HG03025 (cell line): Measurements from ENCODE around the gene NMB.

ENCODE experiments used
- ATAC-seq: cut with Tn5 transposase; IDR thresholded peaks from one replicate; pipeline ENCODE4 v1.9.1; 2021; ENCODE audit warnings: mild to moderate bottlenecking, moderate library complexity; ENCODE audit not compliant: unreplicated experiment, low FRiP score

The NMB gene

GRCh38 chr15:84621358-84621979 lies 36.5 kb downstream of the NMB start:
- no peak for ATAC-seq

GRCh38 chr15:84620626-84621025 lies 37.4 kb downstream of the NMB start:
- no peak for ATAC-seq

GRCh38 chr15:84616235-84616634 lies 41.8 kb downstream of the NMB start:
- no peak for ATAC-seq

GRCh38 chr15:84611631-84612030 lies 46.4 kb downstream of the NMB start:
- no peak for ATAC-seq

GRCh38 chr15:84609818-84610525 lies 48.0 kb downstream of the NMB start:
- no peak for ATAC-seq

GRCh38 chr15:84608707-84609284 lies 49.2 kb downstream of the NMB start:
- ATAC-seq, result no peak

- no peak for ATAC-seq
These were observed 51.3 kb downstream of the NMB start for GRCh38 chr15:84606653-84607120.

- ATAC-seq, result no peak
These were observed 52.5 kb downstream of the NMB start for GRCh38 chr15:84605554-84605882.
